Vagina (tissue), 2 donors: ENCODE results near the gene PICALM.

Experiments used
- CTCF ChIP-seq, 3 experiments: fragments of 450-650 bp in 2 of 3; fragments of 200-600 bp in 1 of 3; sonication (generic) in 1 of 3; IDR thresholded peaks; one replicate each; pipeline ENCODE4 v1.5.1; 2017 to 2019; ENCODE audit warnings: antibody characterized with exemption in 3 of 3, mild to moderate bottlenecking in 2 of 3, moderate library complexity in 2 of 3
- POLR2A ChIP-seq, 2 donors: fragments of 450-650 bp; IDR thresholded peaks; one replicate each; pipeline ENCODE4 v1.6.1; 2017; ENCODE audit warnings: antibody characterized with exemption in 2 of 2, mild to moderate bottlenecking in 2 of 2, moderate library complexity in 2 of 2
- POLR2AphosphoS5 ChIP-seq, 2 donors: sonication (generic); formaldehyde crosslinking; IDR thresholded peaks; one replicate each; pipeline ENCODE4 v1.9.0; 2017; ENCODE audit warnings: antibody characterized with exemption in 2 of 2, mild to moderate bottlenecking in 2 of 2, low read depth in 1 of 2; ENCODE audit not compliant: insufficient read depth in 1 of 2

- TF ChIP-seq POLR2AphosphoS5 (IDR thresholded peaks at IDR 0.05; ENCODE audit: insufficient read depth in 1 of 2, low read depth in 1 of 2), result no peak
- no peak for TF ChIP-seq CTCF (IDR thresholded peaks at IDR 0.05)
- no peak for TF ChIP-seq POLR2A (IDR thresholded peaks at IDR 0.05)
Observed at GRCh38 chr11:85914425-85914824, 154.5 kb downstream of the PICALM start.
